Stimulated activated CD8-positive, alpha-beta memory T cell treated with anti-CD3 and anti-CD28 coated beads, Interleukin-15, amount 100 ng/mL, for 24 hours (primary cell): ENCODE measurements around the gene SAFB2.
A peak's percentile ranks its signal among the peaks of the same experiment; 100 is the strongest.
"Not testable (repeated sequence)": the region's sequence is repeated elsewhere in the genome, so short reads cannot be mapped to it uniquely, and the experiment has no call there.

Source experiments
- DNase-seq: peaks from one replicate; pipeline ENCODE4 v3.0.0-alpha.2; 2020; ENCODE audit warnings: low read depth

The SAFB2 gene

DNA sequence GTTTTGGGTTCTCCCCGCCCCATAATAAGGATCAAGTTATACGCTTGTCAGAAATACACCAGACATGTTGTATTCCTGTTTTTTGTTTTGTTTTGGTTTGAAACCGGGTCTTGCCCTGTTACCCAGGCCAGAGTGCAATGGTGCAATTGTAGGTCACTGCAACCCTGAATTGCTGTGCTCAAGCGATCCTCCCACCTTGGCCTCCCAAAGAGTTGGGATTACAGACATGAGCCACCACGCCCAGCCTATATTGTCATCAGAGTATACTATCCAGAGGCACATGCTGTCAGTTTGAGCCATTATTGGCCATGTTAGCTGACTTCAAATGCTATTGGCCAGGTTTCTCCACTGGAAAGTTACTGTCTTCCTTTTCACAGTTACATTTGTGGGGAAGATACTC, 10.1 kb upstream of the SAFB2 start:
- no peak for DNase-seq

DNA sequence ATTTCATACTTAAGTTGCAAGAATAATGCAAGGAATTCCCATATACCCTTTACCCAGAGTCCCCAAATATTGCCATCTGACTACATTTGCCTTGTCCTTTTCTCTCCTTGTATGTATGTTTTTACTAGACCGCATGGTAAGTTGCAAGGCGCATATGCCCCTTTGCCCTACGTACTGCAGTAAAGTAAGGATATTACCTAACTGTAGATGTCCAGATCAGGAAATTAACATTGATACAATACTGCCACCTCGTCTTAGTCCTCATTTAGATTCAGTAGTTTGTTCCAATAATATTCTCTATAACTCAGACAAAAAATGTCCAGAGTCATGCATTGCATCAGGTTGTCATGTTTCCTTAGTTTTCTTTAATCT, 9.7 kb upstream of the SAFB2 start:
- no peak for DNase-seq

DNA sequence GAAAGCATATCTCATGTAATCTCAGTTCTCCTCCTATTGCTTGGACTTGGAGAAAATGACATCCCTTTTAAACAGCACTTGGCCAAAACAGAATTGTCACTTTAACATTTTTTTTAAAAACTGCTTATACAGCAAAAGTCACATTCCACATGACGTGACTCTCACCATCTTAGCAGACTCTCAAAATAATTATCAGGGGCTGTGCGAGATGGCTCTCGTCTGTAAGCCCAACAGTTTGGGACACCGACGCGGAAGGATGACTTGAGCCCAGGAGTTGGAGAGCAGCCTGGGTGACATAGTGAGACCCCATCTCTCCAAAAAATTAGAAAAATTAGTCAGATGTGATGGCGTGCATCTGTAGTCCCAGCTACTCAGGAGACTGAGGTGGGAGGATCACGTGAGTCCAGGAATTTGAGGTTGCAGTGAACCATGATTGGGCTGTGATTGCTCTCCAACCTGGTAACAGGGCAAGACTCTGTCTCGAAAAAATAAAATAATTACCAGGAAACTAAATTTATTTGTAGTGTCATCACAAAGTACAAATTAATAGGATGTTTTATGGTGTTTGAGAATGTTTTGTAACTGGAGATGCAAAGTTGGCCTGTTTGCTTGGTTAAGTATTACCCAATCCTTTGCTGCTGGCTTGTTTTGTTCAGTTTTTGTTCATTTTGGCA, 9.1 kb upstream of the SAFB2 start:
- DNase-seq = no peak

DNA sequence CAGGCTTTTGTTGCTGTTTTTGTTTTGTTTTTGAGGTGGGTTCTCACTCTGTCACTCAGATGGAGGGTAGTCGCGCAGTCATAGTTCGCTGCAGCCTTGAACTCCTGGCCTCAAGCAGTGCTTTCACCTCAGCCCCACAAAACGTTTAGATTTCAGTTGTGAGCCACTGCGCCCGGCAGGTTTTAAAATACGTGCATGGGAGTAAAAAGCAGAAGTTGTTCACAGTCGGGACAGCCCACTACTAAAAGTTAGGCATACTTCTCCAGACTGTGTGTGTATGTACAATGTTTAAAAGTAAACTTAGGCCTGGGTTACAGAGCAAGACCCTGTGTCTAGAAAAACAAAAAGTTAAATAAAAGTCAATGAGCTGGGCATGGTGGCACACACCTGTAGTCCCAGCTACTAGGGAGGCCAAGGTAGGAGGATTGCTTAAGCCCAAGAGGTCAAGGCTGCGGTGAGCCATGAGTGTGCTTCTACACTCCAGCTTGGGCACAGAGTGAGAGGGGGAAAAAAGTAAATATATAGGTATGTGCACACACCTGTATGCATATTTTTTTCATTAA, 6.4 kb upstream of the SAFB2 start:
- no peak for DNase-seq

DNA sequence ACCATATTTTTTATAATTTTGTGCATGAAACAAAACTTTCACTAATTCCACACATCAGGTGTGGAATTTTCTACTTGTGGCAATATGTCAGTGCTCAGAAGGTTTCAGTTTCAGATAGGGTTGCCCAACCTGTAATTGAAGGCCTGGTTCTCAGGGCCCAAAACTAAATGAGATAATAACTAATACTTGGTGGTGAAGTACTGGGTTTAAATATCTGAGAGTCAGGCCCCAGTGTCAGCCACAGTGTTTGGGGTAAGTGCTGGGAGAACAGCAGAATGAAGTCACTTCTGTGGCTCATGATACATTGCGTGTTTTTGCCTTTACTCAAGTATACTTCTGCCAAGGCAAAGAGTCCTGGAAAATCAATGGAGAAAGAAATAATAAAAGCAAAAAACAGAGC, 5.9 kb upstream of the SAFB2 start:
- no peak for DNase-seq

DNA sequence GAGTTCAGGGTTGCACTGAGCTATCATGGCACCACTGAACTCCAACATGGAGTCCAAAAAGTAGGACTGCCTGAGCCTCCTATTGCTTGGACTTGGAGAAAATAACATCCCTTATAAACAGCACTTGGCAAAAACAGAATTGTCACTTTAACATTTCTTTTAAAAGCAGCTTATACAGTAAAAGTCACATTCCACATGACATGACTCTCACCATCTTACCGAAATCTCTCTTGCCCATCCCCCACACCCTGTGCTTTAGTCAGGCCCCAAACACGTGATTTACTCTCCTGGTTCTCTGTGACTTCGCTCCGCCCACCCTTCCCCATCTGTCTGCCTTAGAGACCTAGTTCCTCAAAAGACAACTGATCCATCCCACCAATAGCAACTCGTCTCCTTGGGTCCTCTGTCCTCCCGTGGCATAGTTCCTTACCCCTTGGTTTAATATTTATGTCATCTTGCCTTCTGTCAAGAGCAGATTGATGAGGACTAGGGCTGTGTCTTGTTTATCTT, 4.9 kb upstream of the SAFB2 start:
- no peak for DNase-seq

DNA sequence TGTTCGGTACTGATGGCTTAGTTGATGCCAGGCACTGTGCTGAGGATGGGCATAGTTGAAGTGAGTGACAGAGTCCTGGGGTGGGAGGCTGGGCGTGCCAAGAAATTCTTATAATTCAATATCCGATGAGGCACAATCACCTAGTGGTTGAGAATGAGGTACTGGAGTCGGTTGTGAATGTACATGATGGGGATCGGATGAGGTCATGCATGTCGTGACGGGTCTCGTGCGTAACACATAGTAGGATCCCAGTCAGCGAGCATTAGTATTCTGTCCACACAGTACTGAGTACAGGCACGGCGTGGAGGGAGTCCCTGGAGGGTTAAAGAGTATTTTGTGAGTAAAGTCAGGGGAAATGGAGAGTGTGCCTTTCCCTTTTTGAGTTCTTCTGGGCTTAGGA, 3.1 kb upstream of the SAFB2 start:
- no peak for DNase-seq

DNA sequence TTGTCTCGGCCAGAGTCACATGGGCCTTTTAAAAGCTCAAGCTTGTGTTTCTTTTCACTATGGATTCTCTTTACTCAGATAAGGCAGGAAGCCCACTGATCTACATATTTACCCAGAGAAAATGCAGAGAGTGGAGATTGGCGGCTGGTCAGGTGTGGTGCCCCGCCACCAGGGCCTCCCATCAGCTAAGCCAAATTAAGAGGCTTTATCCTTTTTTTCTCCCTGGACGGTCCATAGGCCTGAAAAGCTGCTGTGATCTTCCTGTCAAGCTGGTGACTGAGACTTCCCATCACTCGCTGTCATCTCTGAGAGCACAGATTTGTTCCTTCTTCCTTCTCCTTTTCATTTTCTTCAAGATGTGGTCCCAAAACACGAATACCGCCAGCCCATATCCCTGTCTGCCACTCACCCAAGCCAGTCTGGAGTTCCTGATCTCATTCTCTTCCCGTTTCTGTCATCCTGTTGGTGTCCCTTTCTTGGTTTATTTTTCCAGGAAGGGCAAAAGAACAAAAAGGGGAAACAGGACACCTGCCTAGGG, 2.2 kb upstream of the SAFB2 start:
- no peak for DNase-seq

DNA sequence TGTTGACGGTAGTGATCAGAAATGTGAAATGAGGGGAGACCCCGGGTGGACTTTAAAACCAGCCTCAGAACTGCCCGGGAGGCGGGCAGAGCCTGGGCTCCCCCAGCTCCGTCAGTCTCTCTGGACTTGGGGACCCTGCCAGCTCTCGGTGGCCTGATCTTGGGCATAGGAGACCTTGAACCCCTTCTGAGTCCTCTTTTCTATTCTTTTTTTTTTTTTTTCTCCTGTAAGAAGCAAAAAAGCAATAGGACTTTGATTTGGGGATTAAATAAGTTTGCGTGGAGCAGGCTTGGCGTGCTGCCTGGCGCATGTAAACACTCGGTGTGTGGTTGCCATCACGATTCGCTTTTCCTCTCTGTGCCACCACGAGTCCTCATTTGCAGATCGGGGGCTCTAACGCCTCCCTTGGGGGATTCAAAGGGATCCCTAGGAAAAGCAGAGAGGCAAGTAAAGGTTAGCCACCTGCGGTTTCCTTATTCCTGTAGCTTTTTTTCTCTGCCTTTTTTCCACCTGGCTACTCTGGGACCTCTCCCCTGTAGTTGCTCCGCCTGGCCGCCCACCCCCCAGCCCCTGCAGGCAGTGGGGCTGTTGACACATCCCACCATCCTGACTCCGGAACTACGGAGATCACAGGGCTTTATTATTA, 1.6 kb upstream of the SAFB2 start:
- no peak for DNase-seq

DNA sequence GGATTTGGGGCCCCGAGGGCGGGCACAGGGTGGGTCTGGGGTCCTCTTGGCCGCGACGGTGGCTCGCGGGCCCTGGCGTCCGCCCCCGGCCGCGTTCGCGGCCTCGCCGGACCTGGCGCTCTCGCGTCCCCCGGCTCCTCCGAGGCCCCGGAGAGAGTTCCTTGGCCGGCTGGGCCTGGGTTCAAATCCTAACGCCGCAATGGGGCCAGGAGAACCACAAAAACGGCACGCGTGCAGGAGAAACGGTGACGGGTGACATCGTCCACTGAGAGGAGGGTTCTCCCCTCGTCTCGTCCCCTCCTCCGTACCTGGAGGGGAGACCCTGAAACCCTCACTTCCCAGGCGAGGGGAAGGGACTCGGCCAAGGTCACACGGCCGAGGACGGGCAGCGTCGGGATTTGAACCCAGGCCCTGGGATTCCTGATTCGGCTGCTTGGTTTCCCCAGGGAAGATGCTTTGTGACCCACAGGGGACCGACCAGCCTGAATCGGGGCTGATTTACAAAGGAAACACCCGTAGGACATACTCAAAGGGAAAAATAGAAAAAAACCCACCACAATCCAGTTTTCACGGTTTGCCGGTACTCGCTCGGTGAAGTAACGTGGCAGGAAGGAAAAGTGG, 931 bp upstream of the SAFB2 start:
- no peak for DNase-seq

DNA sequence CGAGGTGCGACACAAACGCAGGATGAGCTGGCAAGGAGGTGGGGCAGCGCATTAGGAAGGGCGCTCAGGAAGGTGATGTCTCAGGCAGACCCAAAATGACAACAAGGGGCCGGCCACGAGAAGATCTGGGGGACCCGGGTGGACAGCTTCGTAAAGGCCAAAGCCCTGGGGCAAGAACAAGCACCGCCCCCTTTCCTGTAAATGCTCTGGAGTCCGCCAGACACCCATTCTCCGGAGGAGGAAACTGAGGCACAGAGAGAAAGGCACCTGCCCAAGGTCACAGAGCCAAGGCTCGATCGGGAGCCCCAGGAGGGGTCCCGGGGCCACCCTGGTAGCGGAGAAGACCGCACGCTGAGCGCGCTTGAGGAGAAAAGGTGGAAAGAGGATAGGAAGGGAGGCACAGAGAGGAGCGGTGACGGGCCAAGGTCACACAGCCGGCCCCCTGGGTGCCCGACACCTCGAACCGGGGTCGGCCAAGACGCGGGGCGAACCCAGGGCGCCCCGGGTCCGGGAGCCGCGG, 571 bp downstream of the SAFB2 start:
- DNase-seq = peak; percentile 10

DNA sequence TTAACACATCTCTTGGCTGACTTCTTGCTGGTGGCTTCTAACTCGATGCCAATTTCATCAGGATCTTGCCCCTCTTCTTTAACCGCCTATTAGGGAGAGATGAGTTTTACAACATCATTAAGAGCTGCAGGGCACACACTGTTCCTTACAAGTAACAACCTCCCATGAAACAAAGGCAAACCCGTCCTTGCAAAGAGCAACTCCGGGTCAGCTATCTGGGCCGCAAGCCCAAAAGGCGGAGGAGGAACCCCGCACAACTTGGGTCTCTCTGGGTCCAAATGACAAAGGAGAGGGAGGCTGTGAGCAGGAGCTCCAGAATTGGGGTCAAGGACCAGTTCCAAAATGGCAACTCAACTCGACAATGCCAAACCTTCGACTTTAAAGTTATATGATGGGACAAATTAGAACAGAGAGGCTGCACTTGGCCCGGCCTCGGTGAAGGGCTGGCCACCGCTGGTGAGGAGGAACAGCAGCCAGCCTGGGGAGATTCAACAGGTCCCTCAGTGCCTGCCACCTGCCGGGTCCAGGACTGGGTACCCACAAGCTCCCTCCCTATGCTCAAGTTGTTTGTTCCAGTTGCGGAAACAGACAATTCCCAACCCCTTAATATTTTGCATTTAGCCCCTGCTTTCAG, 1.1 kb downstream of the SAFB2 start:
- DNase-seq = no peak

DNA sequence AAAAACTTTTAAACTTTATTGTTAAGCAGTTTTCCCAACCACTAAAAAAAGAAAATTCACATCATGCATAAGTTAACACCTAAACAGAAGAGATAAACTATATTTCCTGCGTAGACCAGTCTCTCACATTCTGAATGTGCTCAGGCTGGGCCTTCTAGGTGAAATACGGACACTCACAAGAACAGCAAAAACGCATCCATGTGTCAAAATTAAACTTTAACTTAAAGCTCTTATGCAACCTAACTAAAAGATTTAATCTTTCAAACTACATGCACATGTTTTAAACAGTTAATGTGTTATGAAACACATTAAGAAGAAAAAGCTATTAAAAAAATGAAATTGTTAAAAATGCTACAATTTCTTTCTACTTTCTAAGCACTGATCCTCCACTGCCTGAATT, 2.6 kb downstream of the SAFB2 start:
- DNase-seq = no peak

DNA sequence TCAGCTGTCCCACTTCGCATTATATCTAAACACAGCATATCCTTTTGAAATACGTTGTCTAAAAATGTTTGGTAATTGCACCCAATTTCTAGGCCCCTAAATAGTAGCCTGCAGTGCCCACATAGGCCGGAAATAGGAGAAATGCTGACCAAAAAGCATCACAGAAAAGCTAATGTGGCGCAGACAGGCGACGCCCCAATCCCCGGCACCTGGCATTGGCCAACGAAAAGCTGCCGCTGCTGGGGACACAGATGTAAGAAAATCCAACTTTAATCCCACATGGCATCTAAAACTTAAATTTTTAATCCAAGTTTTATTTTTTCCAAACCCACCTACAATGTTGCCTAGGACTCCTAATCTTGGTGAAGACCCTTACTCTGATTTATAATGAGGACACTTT, 4.0 kb downstream of the SAFB2 start:
- no peak for DNase-seq

DNA sequence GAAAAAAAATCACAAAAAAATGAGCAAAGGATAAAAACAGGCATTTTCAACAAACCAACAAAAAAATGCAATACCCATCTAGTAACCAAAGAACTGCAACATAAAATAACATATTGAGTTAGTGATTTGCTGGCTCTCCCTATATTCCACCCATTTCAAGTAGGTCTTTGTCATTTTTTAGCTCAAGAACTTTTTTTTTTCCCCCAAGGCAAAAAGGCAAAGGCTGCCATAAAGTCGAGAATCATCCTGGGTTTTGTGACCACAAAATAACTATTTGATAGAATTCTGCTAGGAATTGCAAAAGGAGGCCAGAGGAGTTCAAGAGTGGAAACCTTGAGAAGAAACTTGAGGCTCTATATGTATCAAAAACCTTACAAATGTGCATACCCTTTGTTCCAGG, 5.5 kb downstream of the SAFB2 start:
- DNase-seq = no peak

DNA sequence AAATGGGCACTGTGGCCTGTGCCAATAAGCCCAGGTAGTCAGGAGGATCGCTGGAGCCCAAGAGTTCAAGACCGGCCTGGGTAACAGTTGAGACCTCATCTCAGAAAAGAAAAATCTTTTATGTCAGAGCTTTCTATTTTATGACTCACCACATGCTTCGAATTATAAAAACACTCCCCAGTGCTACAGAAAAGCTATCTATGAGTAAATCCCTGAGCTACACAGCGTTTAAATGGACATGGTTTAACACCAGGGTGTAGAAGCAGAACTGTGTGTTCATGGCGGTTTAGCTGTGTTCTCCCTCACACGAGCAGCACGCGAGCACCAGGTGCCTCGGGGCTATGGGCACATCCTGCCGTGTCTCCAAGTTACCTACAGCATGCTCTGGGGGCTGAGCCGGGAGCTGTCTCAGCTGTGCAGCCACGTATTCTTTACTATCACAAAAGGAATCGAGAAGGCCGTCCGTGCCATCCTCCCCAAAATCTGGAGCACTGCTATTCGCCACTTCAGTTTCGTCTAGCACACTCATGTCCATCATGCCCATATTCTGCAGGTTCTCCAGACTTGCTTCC, 6.7 kb downstream of the SAFB2 start:
- no peak for DNase-seq

DNA sequence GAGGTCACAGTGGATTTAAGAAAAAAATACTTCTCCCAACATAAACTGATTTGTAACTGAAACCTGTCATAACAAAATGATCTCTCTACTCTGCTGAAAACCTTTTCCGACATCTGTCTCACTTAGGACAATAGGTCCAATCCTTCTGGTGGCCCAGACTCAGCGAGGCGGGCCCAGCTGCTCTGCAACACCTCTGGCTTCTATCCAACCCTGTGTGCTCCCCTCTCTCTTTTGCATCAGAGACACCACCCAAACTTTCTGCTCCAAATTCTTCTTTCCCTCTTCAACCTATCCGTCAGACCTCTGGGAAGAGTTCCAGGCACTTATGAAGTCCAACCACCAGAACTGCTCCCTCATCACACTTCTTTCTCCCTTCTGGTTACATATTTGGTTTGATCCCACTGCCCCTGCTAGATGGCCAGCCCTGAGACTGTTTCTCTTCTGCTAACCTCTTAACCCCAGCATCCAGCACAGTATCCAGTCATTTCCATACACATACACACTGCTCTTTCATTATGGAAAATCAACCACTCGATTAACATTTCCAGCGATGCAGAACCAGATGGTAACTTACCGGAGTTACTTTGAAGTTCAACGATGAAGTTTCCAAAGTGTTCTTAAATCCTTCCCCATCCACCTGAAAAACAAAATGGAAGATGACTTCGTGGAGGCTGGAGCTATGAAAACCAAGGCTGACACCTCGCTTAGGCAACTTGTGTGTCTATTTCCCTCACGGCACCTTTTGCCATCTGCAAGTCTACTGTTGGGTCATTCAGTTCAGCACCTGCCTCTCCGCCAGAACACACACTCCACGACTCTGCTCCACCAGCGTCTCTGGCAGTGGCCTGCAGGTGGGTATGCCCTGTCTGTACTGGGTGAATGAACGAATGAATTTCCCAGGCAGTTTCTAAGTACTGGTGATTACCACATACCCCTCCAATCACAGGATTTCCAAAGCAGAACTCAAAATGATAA, 9.4 kb downstream of the SAFB2 start:
- DNase-seq = no peak

DNA sequence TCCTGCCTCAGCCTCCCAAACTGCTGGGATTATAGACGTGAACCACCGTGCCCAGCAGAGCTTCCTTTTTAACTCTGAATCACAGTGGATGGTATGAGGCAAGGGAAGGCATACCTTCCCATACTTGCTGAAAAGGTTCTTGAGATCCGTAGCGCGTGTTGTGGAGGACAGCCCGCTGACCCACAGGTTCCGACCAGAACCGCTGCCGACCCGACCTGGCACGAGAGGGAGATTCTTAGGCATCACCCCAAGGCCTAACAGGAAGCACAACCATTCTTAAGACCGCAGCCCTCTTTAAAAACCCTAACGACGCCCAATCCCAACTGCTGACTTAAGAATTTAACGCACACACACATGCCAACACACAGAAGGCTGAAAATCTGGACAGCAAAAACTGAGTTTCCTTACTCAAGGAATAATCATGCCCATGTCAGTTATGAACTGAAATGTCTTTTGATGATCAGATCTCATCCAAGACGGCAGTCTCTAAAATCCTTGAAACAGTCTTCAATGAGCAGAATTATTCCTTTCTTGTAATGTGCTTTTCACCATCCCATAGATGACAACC, 12.6 kb downstream of the SAFB2 start:
- DNase-seq = no peak

DNA sequence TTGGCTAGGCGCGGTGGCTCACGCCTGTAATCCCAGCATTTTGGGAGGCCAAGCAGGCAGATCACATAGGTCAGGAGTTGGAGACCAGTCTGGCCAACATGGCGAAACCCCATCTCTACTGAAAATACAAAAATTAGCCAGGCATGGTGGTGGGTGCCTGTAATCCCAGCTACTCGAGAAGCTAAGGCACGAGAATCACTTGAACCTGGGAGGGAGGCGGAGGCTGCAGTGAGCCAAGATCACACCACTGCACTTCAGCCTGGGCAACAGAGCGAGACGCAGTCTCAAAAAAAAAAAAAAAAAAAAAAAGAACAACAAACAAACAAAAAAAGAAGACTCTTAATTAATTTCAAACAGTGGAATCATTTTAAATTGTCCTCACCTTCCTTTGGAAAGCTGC, 13.8 kb downstream of the SAFB2 start:
- not testable (repeated sequence) for DNase-seq

DNA sequence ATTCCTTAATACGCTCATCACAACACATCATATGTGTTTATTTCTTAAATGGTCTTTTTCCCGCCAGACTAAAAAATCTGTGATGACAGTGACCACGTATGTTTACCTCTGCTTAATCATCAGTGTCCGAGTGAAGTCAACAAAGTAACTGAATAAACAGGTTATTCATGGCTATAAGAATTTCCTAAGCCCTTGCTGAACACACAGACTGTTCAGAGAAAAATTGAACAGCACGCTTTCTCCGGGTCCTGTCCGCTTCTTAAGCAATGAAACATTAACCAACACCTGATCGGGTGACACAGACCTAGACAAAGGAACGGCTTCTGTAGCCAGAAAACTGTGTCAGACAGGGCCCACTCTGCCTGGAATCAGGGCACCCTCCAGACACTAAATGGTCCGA, 14.3 kb downstream of the SAFB2 start:
- DNase-seq = no peak
